ENCODE results near the gene TRIB2.
A peak's percentile ranks its signal among the peaks of the same experiment; 100 is the strongest.

TRIB2 gene

GRCh38 chr2:12701786-12702167, 15.0 kb upstream of the TRIB2 start:
- DNase-seq: no peak

GRCh38 chr2:12702168-12703121, 14.3 kb upstream of the TRIB2 start:
- no peak for DNase-seq

- no peak for DNase-seq
Measured at GRCh38 chr2:12704378-12704777, 12.4 kb upstream of the TRIB2 start.

- no peak for DNase-seq
Measured at GRCh38 chr2:12705230-12705629, 11.5 kb upstream of the TRIB2 start.

GRCh38 chr2:12705742-12706141, 11.0 kb upstream of the TRIB2 start:
- DNase-seq: no peak

- DNase-seq: no peak
Measured at GRCh38 chr2:12708508-12709206, 8.1 kb upstream of the TRIB2 start.

GRCh38 chr2:12709207-12709522, 7.6 kb upstream of the TRIB2 start:
- no peak for DNase-seq

GRCh38 chr2:12710301-12710700, 6.4 kb upstream of the TRIB2 start:
- DNase-seq: no peak

- DNase-seq: no peak
Measured at GRCh38 chr2:12711339-12711738, 5.4 kb upstream of the TRIB2 start.

- DNase-seq: no peak
Measured at GRCh38 chr2:12712881-12713280, 3.9 kb upstream of the TRIB2 start.

- no peak for DNase-seq
Measured at GRCh38 chr2:12714391-12715221, 2.1 kb upstream of the TRIB2 start.

- DNase-seq: no peak
Measured at GRCh38 chr2:12715258-12716031, 1.3 kb upstream of the TRIB2 start.

GRCh38 chr2:12716032-12716281, 779 bp upstream of the TRIB2 start:
- DNase-seq: peak; percentile 78

GRCh38 chr2:12717191-12718014, 667 bp downstream of the TRIB2 start:
- DNase-seq: peak; percentile 45

- peak; percentile 34 for DNase-seq
Measured at GRCh38 chr2:12718015-12718671, 1.4 kb downstream of the TRIB2 start.

- peak; percentile 24 for DNase-seq
Measured at GRCh38 chr2:12718711-12719399, 2.1 kb downstream of the TRIB2 start.

- no peak for DNase-seq
Measured at GRCh38 chr2:12719400-12720277, 2.9 kb downstream of the TRIB2 start.

GRCh38 chr2:12720278-12720620, 3.5 kb downstream of the TRIB2 start:
- DNase-seq: no peak

- no peak for DNase-seq
Measured at GRCh38 chr2:12720754-12721378, 4.1 kb downstream of the TRIB2 start.
